ENCODE results near the gene RANBP9.

The RANBP9 gene

GRCh38 chr6:13715444-13715883 is 3.8 kb upstream of the RANBP9 start:
- TF ChIP-seq POLR2AphosphoS5 (IDR thresholded peaks at IDR 0.05; ENCODE audit: low read depth, low read length), result no peak
- TF ChIP-seq FOXP2 (optimal IDR thresholded peaks at IDR 0.05; ENCODE audit: borderline replicate concordance, extremely low read depth, extremely low read length, insufficient read depth), result no peak
- no peak for TF ChIP-seq REST (IDR thresholded peaks at IDR 0.05; ENCODE audit: insufficient read depth in 1 of 2, low read depth in 2 of 2, low read length in 2 of 2)
- no peak for TF ChIP-seq SIN3A (IDR thresholded peaks at IDR 0.05; ENCODE audit: borderline replicate concordance, insufficient read depth, low read length)
- no peak for TF ChIP-seq TAF1 (IDR thresholded peaks at IDR 0.05; ENCODE audit: borderline replicate concordance, insufficient read depth, low read length)

DNA sequence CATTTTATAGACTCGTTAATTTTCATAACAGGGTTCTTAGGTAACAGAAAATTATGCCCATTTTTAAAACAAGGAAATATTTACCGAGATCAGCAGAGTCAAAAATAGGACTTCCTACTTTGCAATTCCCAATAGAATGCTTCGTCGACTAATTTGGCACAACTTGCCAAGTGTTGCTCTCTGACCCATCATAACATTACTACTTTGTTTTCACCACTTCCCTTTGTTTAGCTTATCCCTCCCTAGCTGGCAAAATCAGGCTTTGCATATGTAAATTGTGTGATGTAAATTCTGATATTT is 914 bp upstream of the RANBP9 start:
- no peak for TF ChIP-seq REST (IDR thresholded peaks at IDR 0.05; ENCODE audit: insufficient read depth in 1 of 2, low read depth in 2 of 2, low read length in 2 of 2)
- TF ChIP-seq TAF1 (IDR thresholded peaks at IDR 0.05; ENCODE audit: borderline replicate concordance, insufficient read depth, low read length), result no peak
- TF ChIP-seq POLR2AphosphoS5 (IDR thresholded peaks at IDR 0.05; ENCODE audit: low read depth, low read length), result no peak
- TF ChIP-seq FOXP2 (optimal IDR thresholded peaks at IDR 0.05; ENCODE audit: borderline replicate concordance, extremely low read depth, extremely low read length, insufficient read depth), result no peak
- TF ChIP-seq SIN3A (IDR thresholded peaks at IDR 0.05; ENCODE audit: borderline replicate concordance, insufficient read depth, low read length), result no peak

GRCh38 chr6:13711324-13711732 is 307 bp downstream of the RANBP9 start:
- TF ChIP-seq FOXP2 (optimal IDR thresholded peaks at IDR 0.05; ENCODE audit: borderline replicate concordance, extremely low read depth, extremely low read length, insufficient read depth) (no peak), SIN3A (IDR thresholded peaks at IDR 0.05; ENCODE audit: borderline replicate concordance, insufficient read depth, low read length) (no peak), TAF1 (IDR thresholded peaks at IDR 0.05; ENCODE audit: borderline replicate concordance, insufficient read depth, low read length) (no peak), REST (IDR thresholded peaks at IDR 0.05; ENCODE audit: insufficient read depth in 1 of 2, low read depth in 2 of 2, low read length in 2 of 2) (no peak), POLR2AphosphoS5 (IDR thresholded peaks at IDR 0.05; ENCODE audit: low read depth, low read length) (no peak)

DNA sequence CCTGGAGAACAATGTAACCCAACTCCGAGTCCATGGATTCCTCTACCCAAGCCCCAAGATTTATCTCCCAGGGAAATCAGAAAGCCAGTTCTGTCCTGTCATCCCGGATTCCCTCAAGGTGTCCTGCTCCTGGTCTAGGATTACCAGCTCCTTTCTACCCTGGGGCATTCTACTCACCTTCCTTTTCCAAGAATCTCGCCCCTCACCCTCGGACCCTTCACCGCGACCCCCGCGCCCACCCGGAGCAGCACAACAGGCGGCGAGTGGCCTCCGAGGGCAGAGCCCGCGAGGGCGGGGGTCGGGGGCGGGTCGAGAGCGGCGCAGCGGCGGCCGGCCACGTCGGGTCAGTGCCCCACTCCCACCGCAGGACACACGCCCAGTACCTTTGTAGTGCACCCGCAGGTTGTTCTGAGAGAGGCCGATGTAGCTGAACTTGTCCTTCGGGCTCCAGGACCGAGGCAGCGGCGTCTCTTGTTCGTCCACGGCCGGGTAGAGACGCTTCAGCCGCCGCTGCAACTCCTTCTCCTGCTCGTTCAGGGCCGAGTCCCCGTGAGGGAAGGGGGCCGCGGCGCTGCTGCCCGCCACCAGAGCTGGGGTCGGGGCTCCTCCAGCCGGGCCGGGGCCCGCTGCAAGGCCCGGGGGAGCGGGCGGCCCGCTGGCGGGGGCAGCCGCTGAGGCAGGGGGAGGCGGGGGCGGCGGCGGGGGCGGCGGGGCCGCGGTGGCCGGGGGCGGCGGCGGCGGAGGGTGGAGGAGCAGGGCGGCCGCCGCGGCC is 897 bp downstream of the RANBP9 start:
- no peak for TF ChIP-seq TAF1 (IDR thresholded peaks at IDR 0.05; ENCODE audit: borderline replicate concordance, insufficient read depth, low read length)
- TF ChIP-seq POLR2AphosphoS5 (IDR thresholded peaks at IDR 0.05; ENCODE audit: low read depth, low read length), result no peak
- no peak for TF ChIP-seq SIN3A (IDR thresholded peaks at IDR 0.05; ENCODE audit: borderline replicate concordance, insufficient read depth, low read length)
- TF ChIP-seq REST (IDR thresholded peaks at IDR 0.05; ENCODE audit: insufficient read depth in 1 of 2, low read depth in 2 of 2, low read length in 2 of 2), result no peak
- TF ChIP-seq FOXP2 (optimal IDR thresholded peaks at IDR 0.05; ENCODE audit: borderline replicate concordance, extremely low read depth, extremely low read length, insufficient read depth), result no peak

All from PFSK-1 (cell line).